K562 (cell line): ENCODE data around the gene TUBB1. TPM values are rescaled to one million over a fixed set of nuclear protein-coding genes. Genes with fewer than 3 reads are reported as not detected.

Experiments
- ATAC-seq: fragments of 200-7000 bp; cut with Tn5 transposase; 3 replicates; pipeline ENCODE4 v1.9.1; 2020; ENCODE audit warnings: moderate library complexity
- BruUV-seq: library from RNA; stranded (reverse); fragments of 400-500 nt; replicated peaks from 2 replicates; lab custom pipeline; 2021; lab: Mats Ljungman, UMichigan
- CTCF ChIA-PET: fragments of 300-600 bp; formaldehyde crosslinking; extraction: SDS; loops from one replicate; lab custom pipeline; 2021; ENCODE audit warnings: low intra/inter-chr PET ratio; lab: Yijun Ruan, JAX
- POLR2A ChIA-PET: fragments of 300-600, 350-650 bp; sonication (Branson Sonifier 250); formaldehyde crosslinking; extraction: SDS; loops from one replicate; lab custom pipeline; 2021; ENCODE audit warnings: antibody characterized with exemption, inconsistent platforms; lab: Yijun Ruan, JAX
- DNase-seq, 4 experiments: peaks; one replicate each; pipeline versions ENCODE4 v3.0.0 to v3.0.0-alpha.2; 2011 to 2018; ENCODE audit warnings: low spot score in 3 of 4, mixed read lengths in 3 of 4; ENCODE audit errors: extremely low read depth in 1 of 4
- FAIRE-seq: peaks from 2 replicates; lab custom pipeline; 2011; peaks lifted over from hg19 to GRCh38; lab: Jason Lieb, UNC
- H2AFZ ChIP-seq: 2 replicates; pipeline ENCODE4 v1.6.0; 2011; ENCODE audit warnings: low read depth, low read length, control low read depth, inconsistent platforms
- H3K27ac ChIP-seq: fragments of 200-600 bp; 3 replicates; pipeline ENCODE4 v1.8.0; 2011; ENCODE audit warnings: low read depth, mild to moderate bottlenecking, control low read depth, inconsistent platforms, low read length, moderate library complexity, mixed read lengths; ENCODE audit errors: extremely low read depth
- H3K27me3 ChIP-seq, 2 experiments: fragments of 300-600 bp in 1 of 2; 2 replicates in 1 of 2; 3 replicates in 1 of 2; pipeline versions ENCODE4 v1.6.0 to v1.8.0; 2011; ENCODE audit warnings: inconsistent platforms in 2 of 2, low read length in 2 of 2, mild to moderate bottlenecking in 1 of 2, mixed read lengths in 1 of 2, moderate library complexity in 1 of 2; ENCODE audit not compliant: control insufficient read depth in 2 of 2, insufficient read depth in 2 of 2
- H3K36me3 ChIP-seq: fragments of 300-600 bp; 3 replicates; pipeline ENCODE4 v1.8.0; 2011; ENCODE audit warnings: mild to moderate bottlenecking, low read length, inconsistent platforms; ENCODE audit not compliant: control insufficient read depth, insufficient read depth
- H3K4me1 ChIP-seq, 2 experiments: fragments of 200-600 bp in 1 of 2; replicated peaks in 1 of 2; 2 replicates in 1 of 2; 3 replicates in 1 of 2; pipeline versions ENCODE4 v1.5.1 to v1.8.0; 2011; ENCODE audit warnings: inconsistent platforms in 2 of 2, low read length in 2 of 2, mild to moderate bottlenecking in 1 of 2, mixed read lengths in 1 of 2, moderate library complexity in 1 of 2; ENCODE audit not compliant: control insufficient read depth in 2 of 2, insufficient read depth in 2 of 2
- H3K4me2 ChIP-seq: 2 replicates; pipeline ENCODE4 v1.6.1; 2011; ENCODE audit warnings: low read length, control low read depth, inconsistent platforms, mixed read lengths; ENCODE audit not compliant: insufficient read depth
- H3K4me3 ChIP-seq: fragments of 200-600 bp; sonication (generic), shearing (Covaris generic); 2 replicates; pipeline ENCODE4 v1.5.1; 2016; ENCODE audit warnings: control low read depth, inconsistent platforms
- H3K79me2 ChIP-seq: fragments of 200-600 bp; 3 replicates; pipeline ENCODE4 v1.8.0; 2011; ENCODE audit warnings: low read length, inconsistent platforms; ENCODE audit not compliant: control insufficient read depth, insufficient read depth
- H3K9ac ChIP-seq, 2 experiments: 2 replicates each; pipeline versions ENCODE4 v1.6.0 to v1.6.1; 2011; ENCODE audit warnings: low read depth in 2 of 2, low read length in 2 of 2, control low read depth in 1 of 2, inconsistent platforms in 1 of 2, mild to moderate bottlenecking in 1 of 2, mixed read lengths in 1 of 2; ENCODE audit not compliant: insufficient read depth in 1 of 2
- H3K9me1 ChIP-seq: one replicate; pipeline ENCODE4 v1.6.0; 2011; ENCODE audit warnings: inconsistent platforms, mild to moderate bottlenecking, low read length, moderate library complexity; ENCODE audit not compliant: control insufficient read depth, insufficient read depth
- H3K9me3 ChIP-seq: replicated peaks from 2 replicates; pipeline ENCODE4 v1.5.1; 2011; ENCODE audit warnings: low read depth, low read length, inconsistent platforms; ENCODE audit not compliant: control insufficient read depth, insufficient read depth
- H4K20me1 ChIP-seq: replicated peaks from 2 replicates; pipeline ENCODE4 v1.6.1; 2011; ENCODE audit warnings: low read length, inconsistent platforms, mixed read lengths; ENCODE audit not compliant: control insufficient read depth, insufficient read depth
- GTF3C2 ChIP-seq: IDR thresholded peaks from 3 replicates; pipeline ENCODE4 v1.6.1; 2011; ENCODE audit warnings: borderline replicate concordance, mild to moderate bottlenecking, moderate library complexity; ENCODE audit not compliant: insufficient read length; ENCODE audit errors: extremely low read depth
- MNT ChIP-seq, 2 experiments: fragments of 450-650 bp; conservative IDR thresholded peaks; 2 replicates each; pipeline ENCODE4 v1.6.1; 2017; ENCODE audit warnings: mild to moderate bottlenecking in 2 of 2, moderate library complexity in 2 of 2
- XRCC5 ChIP-seq: fragments of 200-400 bp; formaldehyde crosslinking; IDR thresholded peaks from 2 replicates; pipeline ENCODE4 v1.6.1; 2017; ENCODE audit warnings: low read depth, mild to moderate bottlenecking, low read length
- ZFP1 ChIP-seq: fragments of 450-650 bp; formaldehyde crosslinking; IDR thresholded peaks from 2 replicates; pipeline ENCODE4 v1.4.0; 2020; ENCODE audit warnings: mild to moderate bottlenecking, mixed read lengths
- ZNF212 ChIP-seq: fragments of 450-650 bp; formaldehyde crosslinking; IDR thresholded peaks from 2 replicates; pipeline ENCODE4 v1.4.0; 2020; ENCODE audit warnings: mild to moderate bottlenecking
- WGBS: fragments of 100-300 bp; shearing (Covaris generic); methylation state at CpG from one replicate; pipeline ENCODE4 v1.1.6; 2016; ENCODE audit warnings: low coverage, mixed read lengths; ENCODE audit not compliant: insufficient coverage; ENCODE audit errors: missing lambda C conversion rate; 5-methylcytosine and 5-hydroxymethylcytosine counted together
- in situ Hi-C: fragments of 300-500 bp; cut with MboI; formaldehyde crosslinking; loops from 4 replicates; pipeline ENCODE4 v1.15.0; 2018; ENCODE audit warnings: inconsistent platforms, mixed read lengths
- intact Hi-C: fragments of 100-400 bp; cut with micrococcal nuclease; formaldehyde crosslinking; loops from 2 replicates; pipeline ENCODE4 v1.14.2; 2022
- polyA plus RNA-seq, 8 experiments: library from polyadenylated mRNA; depleted of rRNA in 4 of 8; stranded (reverse) in 5 of 8; unstranded in 3 of 8; fragments of >200 nt; fragmentation: Nextera tagmentation in 2 of 8; fragmentation: Illumina TruSeq in 1 of 8; extraction: Ambion mirVana in 2 of 8; extraction: Trizol in 1 of 8; gene quantifications; 2 replicates each; pipeline versions ENCODE4 v1.2.1 to v1.2.3, GENCODE V29; 2011 to 2014; ENCODE audit warnings: inconsistent platforms in 1 of 8, missing spikeins in 1 of 8
- total RNA-seq, 7 experiments: library from RNA; depleted of rRNA in 6 of 7; stranded (reverse); fragments of >200 nt in 6 of 7; fragmentation: Illumina TruSeq in 2 of 7; extraction: Trizol in 2 of 7; gene quantifications; 2 replicates each; pipeline versions ENCODE4 v1.2.1 to v1.2.3, GENCODE V29; 2011 to 2021; ENCODE audit warnings: low replicate concordance in 1 of 7

TUBB1 gene
- total and polyA plus RNA-seq, 9 of the 15 experiments (the other 6 are each of a cell fraction or from before 2014, with no cell fraction given): 1.5 to 3.9 (median 2.4) TPM

GRCh38 chr20:59031564-59032022 lies 12.4 kb downstream of the TUBB1 start:
- ATAC-seq (peak; percentile 12), DNase-seq (no peak), FAIRE-seq (no peak)
- Histone ChIP-seq H3K9me1 (no peaks in the 10 kb centered on the region), H3K36me3 (peaks cover 88% of the 10 kb centered on the region), H3K27ac (peak overlapping the region; percentile 96), H3K4me2 (peak overlapping the region; percentile 94), H3K4me1 (peaks cover 13 to 18% of the 10 kb centered on the region in 2 experiments; a peak in 4 of 5 replicates), H3K9me3 (no peaks in the 10 kb centered on the region), H3K27me3 (no peaks in the 10 kb centered on the region), H3K79me2 (peaks cover 72% of the 10 kb centered on the region), H4K20me1 (no peaks in the 10 kb centered on the region), H3K9ac (peak overlapping the region; percentile 93 to 97), H2AFZ (peak overlapping the region; percentile 73; the same call in 1 of the 2 replicates), H3K4me3 (peak overlapping the region; percentile 84)
- ChIA-PET POLR2A (interaction anchor here (0.6 to 4.5 kb wide), 17 partner anchors 8 to 369 kb away, joined by 3 to 31 read pairs (median 3); partner anchors contain the start of genes PRELID3B and TUBB1), CTCF (no interaction called here)
- 1% methylated on average over 12 of the region's 13 CpGs for WGBS
- BruUV-seq: no TSS peak
- intact Hi-C loops (loop anchor here (5.0 kb wide), 2 partner anchors 49 to 139 kb away; partner anchors contain the start of gene NELFCD), in situ Hi-C loops (no loop called here)
- TF ChIP-seq GTF3C2 (no peak), ZNF212 (CRISPR knock-in tag) (0 out of 2 replicates have a peak, but pooled peaks have one; percentile 83), ZFP1 (CRISPR knock-in tag) (0 out of 2 replicates have a peak, but pooled peaks have one; percentile 72), MNT (conservative IDR thresholded peaks at IDR 0.05) (peak in 1 of 2 experiments; percentile 21; a peak in 2 of 4 replicates), XRCC5 (0 out of 2 replicates have a peak, but pooled peaks have one; percentile 21)
